Large intestine (tissue), 3 donors: ENCODE data around the gene CD55. TPM values are rescaled to one million over a fixed set of nuclear protein-coding genes. Genes with fewer than 3 reads are reported as not detected.

ENCODE experiments used
- DNase-seq, 2 donors: peaks; one replicate each; pipeline versions ENCODE4 v3.0.0 to v3.0.0-alpha.2; 2013
- H3K27ac ChIP-seq: one replicate; pipeline ENCODE4 v1.5.1; 2013; ENCODE audit warnings: low read length
- H3K27me3 ChIP-seq: 2 replicates; pipeline ENCODE4 v1.6.1; 2013; ENCODE audit warnings: low read length; ENCODE audit not compliant: control insufficient read depth, insufficient read depth
- H3K36me3 ChIP-seq: 2 replicates; pipeline ENCODE4 v1.6.1; 2013; ENCODE audit warnings: low read length; ENCODE audit not compliant: control insufficient read depth, insufficient read depth
- H3K4me1 ChIP-seq: one replicate; pipeline ENCODE4 v1.6.1; 2013; ENCODE audit warnings: low read length; ENCODE audit not compliant: control insufficient read depth, insufficient read depth
- H3K4me3 ChIP-seq: one replicate; pipeline ENCODE4 v1.5.1; 2013; ENCODE audit warnings: low read length
- H3K9me3 ChIP-seq: one replicate; pipeline ENCODE4 v1.6.1; 2013; ENCODE audit warnings: mild to moderate bottlenecking, low read depth, low read length, moderate library complexity; ENCODE audit not compliant: control insufficient read depth
- WGBS: methylation state at CpG from one replicate; pipeline ENCODE4 v1.1.5; 2013; ENCODE audit warnings: low lambda C conversion rate; ENCODE audit not compliant: insufficient coverage; 5-methylcytosine and 5-hydroxymethylcytosine counted together
- polyA plus RNA-seq: library from polyadenylated mRNA; unstranded; fragments of 120-200 nt; gene quantifications from one replicate; pipeline ENCODE4 v1.2.1, GENCODE V29; 2013

CD55 gene
- polyA plus RNA-seq, 1 donor: 24.1 TPM

- DNase-seq: no peak
- no CpG with 5 or more reads among the region's 3 CpGs for WGBS
- peaks cover 10% of the 10 kb centered on the region for H3K36me3 ChIP-seq
- no peak overlapping the region for H3K27ac ChIP-seq
- H3K27me3 ChIP-seq: no peaks in the 10 kb centered on the region
- no peak overlapping the region for H3K4me3 ChIP-seq
- no peaks in the 10 kb centered on the region for H3K4me1 ChIP-seq
- no peaks in the 10 kb centered on the region for H3K9me3 ChIP-seq
These were observed 7.5 kb downstream of the CD55 start for GRCh38 chr1:207328908-207329440.

- no peaks in the 10 kb centered on the region for H3K4me1 ChIP-seq
- peaks cover 10% of the 10 kb centered on the region for H3K36me3 ChIP-seq
- H3K4me3 ChIP-seq: no peak overlapping the region
- H3K27me3 ChIP-seq: no peaks in the 10 kb centered on the region
- DNase-seq: no peak
- no peaks in the 10 kb centered on the region for H3K9me3 ChIP-seq
- H3K27ac ChIP-seq: no peak overlapping the region
- WGBS: no CpG with 5 or more reads among the region's 3 CpGs
These were observed 8.0 kb downstream of the CD55 start for GRCh38 chr1:207329469-207329868.

- WGBS: 95% methylated on average over 3 of the region's 5 CpGs
- no peaks in the 10 kb centered on the region for H3K27me3 ChIP-seq
- H3K4me1 ChIP-seq: no peaks in the 10 kb centered on the region
- DNase-seq: no peak
- H3K4me3 ChIP-seq: no peak overlapping the region
- peaks cover 10% of the 10 kb centered on the region for H3K36me3 ChIP-seq
- H3K9me3 ChIP-seq: no peaks in the 10 kb centered on the region
- no peak overlapping the region for H3K27ac ChIP-seq
These were observed 8.7 kb downstream of the CD55 start for GRCh38 chr1:207330011-207330710.

- Histone ChIP-seq H3K4me1 (no peaks in the 10 kb centered on the region), H3K9me3 (no peaks in the 10 kb centered on the region), H3K27me3 (no peaks in the 10 kb centered on the region), H3K36me3 (peaks cover 13% of the 10 kb centered on the region), H3K4me3 (no peak overlapping the region), H3K27ac (no peak overlapping the region)
- DNase-seq: no peak
- 63% methylated on average over 3 of the region's 4 CpGs for WGBS
These were observed 10.2 kb downstream of the CD55 start for GRCh38 chr1:207331354-207332313.

GRCh38 chr1:207333009-207333600, 11.6 kb downstream of the CD55 start:
- Histone ChIP-seq H3K4me3 (no peak overlapping the region), H3K27me3 (no peaks in the 10 kb centered on the region), H3K27ac (no peak overlapping the region), H3K36me3 (peaks cover 20% of the 10 kb centered on the region), H3K4me1 (no peaks in the 10 kb centered on the region), H3K9me3 (no peaks in the 10 kb centered on the region)
- 90% methylated on average over 1 of the region's 3 CpGs for WGBS
- DNase-seq: no peak

- Histone ChIP-seq H3K4me1 (no peaks in the 10 kb centered on the region), H3K36me3 (peaks cover 22% of the 10 kb centered on the region), H3K4me3 (no peak overlapping the region), H3K27ac (no peak overlapping the region), H3K27me3 (no peaks in the 10 kb centered on the region), H3K9me3 (no peaks in the 10 kb centered on the region)
- WGBS: 100% methylated on average over 1 of the region's 1 CpG
- DNase-seq: no peak
These were observed 12.1 kb downstream of the CD55 start for GRCh38 chr1:207333620-207334019.

- H3K27ac ChIP-seq: no peak overlapping the region
- no peaks in the 10 kb centered on the region for H3K9me3 ChIP-seq
- no peaks in the 10 kb centered on the region for H3K4me1 ChIP-seq
- H3K27me3 ChIP-seq: no peaks in the 10 kb centered on the region
- peaks cover 19% of the 10 kb centered on the region for H3K36me3 ChIP-seq
- 100% methylated on average over 1 of the region's 1 CpG for WGBS
- no peak overlapping the region for H3K4me3 ChIP-seq
- DNase-seq: no peak
These were observed 12.9 kb downstream of the CD55 start for GRCh38 chr1:207334337-207334736.

GRCh38 chr1:207335138-207335537, 13.7 kb downstream of the CD55 start:
- H3K36me3 ChIP-seq: peaks cover 19% of the 10 kb centered on the region
- WGBS: 100% methylated on average over 2 of the region's 3 CpGs
- H3K27me3 ChIP-seq: no peaks in the 10 kb centered on the region
- H3K9me3 ChIP-seq: no peaks in the 10 kb centered on the region
- no peaks in the 10 kb centered on the region for H3K4me1 ChIP-seq
- no peak for DNase-seq
- H3K4me3 ChIP-seq: no peak overlapping the region
- H3K27ac ChIP-seq: no peak overlapping the region

- DNase-seq: no peak
- Histone ChIP-seq H3K9me3 (no peaks in the 10 kb centered on the region), H3K27me3 (no peaks in the 10 kb centered on the region), H3K36me3 (peaks cover 19% of the 10 kb centered on the region), H3K27ac (no peak overlapping the region), H3K4me3 (no peak overlapping the region), H3K4me1 (no peaks in the 10 kb centered on the region)
- 87% methylated on average over 3 of the region's 6 CpGs for WGBS
These were observed 14.4 kb downstream of the CD55 start for GRCh38 chr1:207335695-207336363.
